KMS-11 (cell line): ENCODE measurements around the gene ZBTB45.
"Not testable (repeated sequence)": the region's sequence is repeated elsewhere in the genome, so short reads cannot be mapped to it uniquely, and the experiment has no call there.

Experiments
- H2AFZ ChIP-seq: fragments of 200-600 bp; sonication (generic); 2 replicates; pipeline ENCODE4 v1.6.1; 2016; ENCODE audit warnings: antibody characterized with exemption, mixed run types, low read depth
- H3K27ac ChIP-seq: fragments of 200-600 bp; sonication (generic); 2 replicates; pipeline ENCODE4 v1.6.1; 2016; ENCODE audit warnings: mild to moderate bottlenecking, mixed run types
- H3K27me3 ChIP-seq: fragments of 200-600 bp; sonication (generic); 2 replicates; pipeline ENCODE4 v1.6.1; 2017; ENCODE audit warnings: mild to moderate bottlenecking, low read depth, mixed run types, moderate library complexity; ENCODE audit not compliant: insufficient read depth
- H3K36me3 ChIP-seq: fragments of 200-600 bp; sonication (generic); 2 replicates; pipeline ENCODE4 v1.6.1; 2017; ENCODE audit warnings: mild to moderate bottlenecking, mixed run types; ENCODE audit not compliant: insufficient read depth
- H3K4me1 ChIP-seq: fragments of 200-600 bp; sonication (generic); 2 replicates; pipeline ENCODE4 v1.6.1; 2016; ENCODE audit warnings: mild to moderate bottlenecking, low read depth, mixed run types; ENCODE audit not compliant: poor library complexity, severe bottlenecking
- H3K4me2 ChIP-seq: fragments of 200-600 bp; sonication (generic); 2 replicates; pipeline ENCODE4 v1.7.0; 2016; ENCODE audit warnings: mild to moderate bottlenecking, mixed run types
- H3K4me3 ChIP-seq: fragments of 200-600 bp; sonication (generic); IDR thresholded peaks from 2 replicates; pipeline ENCODE4 v1.6.1; 2017; ENCODE audit warnings: low read depth, low read length, mixed read lengths; ENCODE audit not compliant: insufficient read depth
- H3K79me2 ChIP-seq: fragments of 200-600 bp; sonication (generic); 2 replicates; pipeline ENCODE4 v1.6.1; 2016; ENCODE audit warnings: low read depth, mixed run types; ENCODE audit not compliant: insufficient read depth
- H3K9ac ChIP-seq: fragments of 200-600 bp; sonication (generic); 2 replicates; pipeline ENCODE4 v1.6.1; 2016; ENCODE audit warnings: mild to moderate bottlenecking, mixed run types
- H4K20me1 ChIP-seq: fragments of 200-600 bp; sonication (generic); 2 replicates; pipeline ENCODE4 v1.6.1; 2016; ENCODE audit warnings: mild to moderate bottlenecking, mixed run types; ENCODE audit not compliant: insufficient read depth
- TF ChIP-seq, protein P1 (sequence below): fragments of 200-600 bp; sonication (generic); conservative IDR thresholded peaks from 2 replicates; pipeline ENCODE4 v1.6.1; 2017; ENCODE audit warnings: low read depth, mild to moderate bottlenecking, antibody characterized with exemption, low read length, moderate library complexity, mixed read lengths

The ZBTB45 gene

GRCh38 chr19:58492265-58492664 lies 27.3 kb downstream of the ZBTB45 start:
- Histone ChIP-seq H3K36me3 (no peaks in the 10 kb centered on the region), H2AFZ (no peak overlapping the region), H3K27ac (no peak overlapping the region), H3K9ac (no peak overlapping the region), H3K4me3 (no peak overlapping the region), H4K20me1 (no peaks in the 10 kb centered on the region), H3K4me1 (no peaks in the 10 kb centered on the region), H3K27me3 (no peaks in the 10 kb centered on the region), H3K4me2 (no peak overlapping the region), H3K79me2 (peaks cover 1% of the 10 kb centered on the region; the same call in 1 of the 2 replicates)
- TF ChIP-seq, protein P1, sequence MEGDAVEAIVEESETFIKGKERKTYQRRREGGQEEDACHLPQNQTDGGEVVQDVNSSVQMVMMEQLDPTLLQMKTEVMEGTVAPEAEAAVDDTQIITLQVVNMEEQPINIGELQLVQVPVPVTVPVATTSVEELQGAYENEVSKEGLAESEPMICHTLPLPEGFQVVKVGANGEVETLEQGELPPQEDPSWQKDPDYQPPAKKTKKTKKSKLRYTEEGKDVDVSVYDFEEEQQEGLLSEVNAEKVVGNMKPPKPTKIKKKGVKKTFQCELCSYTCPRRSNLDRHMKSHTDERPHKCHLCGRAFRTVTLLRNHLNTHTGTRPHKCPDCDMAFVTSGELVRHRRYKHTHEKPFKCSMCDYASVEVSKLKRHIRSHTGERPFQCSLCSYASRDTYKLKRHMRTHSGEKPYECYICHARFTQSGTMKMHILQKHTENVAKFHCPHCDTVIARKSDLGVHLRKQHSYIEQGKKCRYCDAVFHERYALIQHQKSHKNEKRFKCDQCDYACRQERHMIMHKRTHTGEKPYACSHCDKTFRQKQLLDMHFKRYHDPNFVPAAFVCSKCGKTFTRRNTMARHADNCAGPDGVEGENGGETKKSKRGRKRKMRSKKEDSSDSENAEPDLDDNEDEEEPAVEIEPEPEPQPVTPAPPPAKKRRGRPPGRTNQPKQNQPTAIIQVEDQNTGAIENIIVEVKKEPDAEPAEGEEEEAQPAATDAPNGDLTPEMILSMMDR: no peak

DNA sequence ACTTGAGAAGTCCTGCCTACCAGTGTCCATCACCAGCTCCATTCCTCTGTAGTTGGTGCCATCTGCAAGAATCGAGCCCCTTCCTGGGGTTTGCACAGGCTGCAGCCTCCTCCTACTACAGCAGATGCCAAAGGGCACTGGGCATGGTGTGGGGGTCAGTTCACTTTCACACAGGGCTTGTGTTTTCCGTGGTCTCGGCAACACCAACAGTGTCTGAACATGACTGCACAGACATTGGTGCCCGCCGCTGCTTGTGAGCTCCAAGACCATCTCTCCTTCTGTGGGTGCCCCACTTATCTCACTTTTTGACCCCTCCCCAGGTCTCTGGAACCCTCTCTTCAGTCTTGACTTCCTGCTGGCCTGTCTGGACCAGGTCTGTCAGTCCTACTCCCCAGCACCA lies 28.2 kb downstream of the ZBTB45 start:
- H3K27me3 ChIP-seq: no peaks in the 10 kb centered on the region

GRCh38 chr19:58484349-58484748 lies 35.3 kb downstream of the ZBTB45 start:
- H3K79me2 ChIP-seq, H3K4me1 ChIP-seq, H4K20me1 ChIP-seq, H3K4me3 ChIP-seq, H3K27ac ChIP-seq, H3K9ac ChIP-seq, H3K36me3 ChIP-seq, H3K27me3 ChIP-seq, H2AFZ ChIP-seq, H3K4me2 ChIP-seq: not testable (repeated sequence)

More for the DNA sequence above, 28.2 kb downstream of the ZBTB45 start:
- Histone ChIP-seq H3K36me3 (no peaks in the 10 kb centered on the region), H3K4me1 (no peaks in the 10 kb centered on the region), H3K79me2 (no peaks in the 10 kb centered on the region; the same call in 1 of the 2 replicates), H2AFZ (no peak overlapping the region), H3K9ac (no peak overlapping the region), H3K4me3 (no peak overlapping the region), H4K20me1 (no peaks in the 10 kb centered on the region), H3K27ac (no peak overlapping the region), H3K4me2 (no peak overlapping the region)
- TF ChIP-seq, protein P1: no peak

- Histone ChIP-seq H3K27me3 (no peaks in the 10 kb centered on the region), H4K20me1 (no peaks in the 10 kb centered on the region), H3K27ac (no peak overlapping the region), H3K79me2 (no peaks in the 10 kb centered on the region; the same call in 1 of the 2 replicates), H3K36me3 (no peaks in the 10 kb centered on the region), H3K9ac (no peak overlapping the region), H3K4me1 (no peaks in the 10 kb centered on the region), H3K4me2 (no peak overlapping the region), H3K4me3 (no peak overlapping the region), H2AFZ (no peak overlapping the region)
- TF ChIP-seq, protein P1: no peak
Observed at GRCh38 chr19:58483776-58484175, 35.8 kb downstream of the ZBTB45 start.

GRCh38 chr19:58482372-58482771 lies 37.2 kb downstream of the ZBTB45 start:
- H3K79me2 ChIP-seq: no peaks in the 10 kb centered on the region; the same call in 1 of the 2 replicates
- H3K27ac ChIP-seq: no peak overlapping the region
- TF ChIP-seq, protein P1: no peak
- H3K9ac ChIP-seq: no peak overlapping the region
- no peaks in the 10 kb centered on the region for H3K4me1 ChIP-seq
- H3K4me3 ChIP-seq: no peak overlapping the region
- H4K20me1 ChIP-seq: no peaks in the 10 kb centered on the region
- no peak overlapping the region for H2AFZ ChIP-seq
- H3K36me3 ChIP-seq: no peaks in the 10 kb centered on the region
- H3K4me2 ChIP-seq: no peak overlapping the region
- no peaks in the 10 kb centered on the region for H3K27me3 ChIP-seq
